Measurements from ENCODE around the gene GCA.

DNA sequence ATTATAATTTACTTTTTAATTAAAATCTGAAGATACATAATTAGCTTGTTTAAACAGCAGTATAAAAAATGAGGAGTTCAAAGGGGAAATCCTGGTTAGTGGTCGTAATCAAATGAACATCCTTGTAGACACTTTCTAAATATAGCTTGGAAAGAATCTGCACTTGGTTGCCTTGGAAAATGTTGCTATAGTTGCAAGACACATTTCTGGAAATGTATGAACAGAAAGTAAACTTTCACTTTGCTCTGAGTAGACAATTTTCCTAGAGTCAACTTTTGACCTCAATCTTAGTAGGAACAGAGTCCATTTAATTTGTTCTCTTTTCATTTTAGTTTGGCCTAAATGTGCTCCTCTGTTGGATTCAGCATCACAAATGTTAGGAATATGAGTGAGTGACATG, 38.3 kb downstream of the GCA start:
- TF ChIP-seq, protein P1, sequence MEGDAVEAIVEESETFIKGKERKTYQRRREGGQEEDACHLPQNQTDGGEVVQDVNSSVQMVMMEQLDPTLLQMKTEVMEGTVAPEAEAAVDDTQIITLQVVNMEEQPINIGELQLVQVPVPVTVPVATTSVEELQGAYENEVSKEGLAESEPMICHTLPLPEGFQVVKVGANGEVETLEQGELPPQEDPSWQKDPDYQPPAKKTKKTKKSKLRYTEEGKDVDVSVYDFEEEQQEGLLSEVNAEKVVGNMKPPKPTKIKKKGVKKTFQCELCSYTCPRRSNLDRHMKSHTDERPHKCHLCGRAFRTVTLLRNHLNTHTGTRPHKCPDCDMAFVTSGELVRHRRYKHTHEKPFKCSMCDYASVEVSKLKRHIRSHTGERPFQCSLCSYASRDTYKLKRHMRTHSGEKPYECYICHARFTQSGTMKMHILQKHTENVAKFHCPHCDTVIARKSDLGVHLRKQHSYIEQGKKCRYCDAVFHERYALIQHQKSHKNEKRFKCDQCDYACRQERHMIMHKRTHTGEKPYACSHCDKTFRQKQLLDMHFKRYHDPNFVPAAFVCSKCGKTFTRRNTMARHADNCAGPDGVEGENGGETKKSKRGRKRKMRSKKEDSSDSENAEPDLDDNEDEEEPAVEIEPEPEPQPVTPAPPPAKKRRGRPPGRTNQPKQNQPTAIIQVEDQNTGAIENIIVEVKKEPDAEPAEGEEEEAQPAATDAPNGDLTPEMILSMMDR (IDR thresholded peaks at IDR 0.05; ENCODE audit: poor library complexity, severe bottlenecking), result no peak
- TF ChIP-seq, protein P2, sequence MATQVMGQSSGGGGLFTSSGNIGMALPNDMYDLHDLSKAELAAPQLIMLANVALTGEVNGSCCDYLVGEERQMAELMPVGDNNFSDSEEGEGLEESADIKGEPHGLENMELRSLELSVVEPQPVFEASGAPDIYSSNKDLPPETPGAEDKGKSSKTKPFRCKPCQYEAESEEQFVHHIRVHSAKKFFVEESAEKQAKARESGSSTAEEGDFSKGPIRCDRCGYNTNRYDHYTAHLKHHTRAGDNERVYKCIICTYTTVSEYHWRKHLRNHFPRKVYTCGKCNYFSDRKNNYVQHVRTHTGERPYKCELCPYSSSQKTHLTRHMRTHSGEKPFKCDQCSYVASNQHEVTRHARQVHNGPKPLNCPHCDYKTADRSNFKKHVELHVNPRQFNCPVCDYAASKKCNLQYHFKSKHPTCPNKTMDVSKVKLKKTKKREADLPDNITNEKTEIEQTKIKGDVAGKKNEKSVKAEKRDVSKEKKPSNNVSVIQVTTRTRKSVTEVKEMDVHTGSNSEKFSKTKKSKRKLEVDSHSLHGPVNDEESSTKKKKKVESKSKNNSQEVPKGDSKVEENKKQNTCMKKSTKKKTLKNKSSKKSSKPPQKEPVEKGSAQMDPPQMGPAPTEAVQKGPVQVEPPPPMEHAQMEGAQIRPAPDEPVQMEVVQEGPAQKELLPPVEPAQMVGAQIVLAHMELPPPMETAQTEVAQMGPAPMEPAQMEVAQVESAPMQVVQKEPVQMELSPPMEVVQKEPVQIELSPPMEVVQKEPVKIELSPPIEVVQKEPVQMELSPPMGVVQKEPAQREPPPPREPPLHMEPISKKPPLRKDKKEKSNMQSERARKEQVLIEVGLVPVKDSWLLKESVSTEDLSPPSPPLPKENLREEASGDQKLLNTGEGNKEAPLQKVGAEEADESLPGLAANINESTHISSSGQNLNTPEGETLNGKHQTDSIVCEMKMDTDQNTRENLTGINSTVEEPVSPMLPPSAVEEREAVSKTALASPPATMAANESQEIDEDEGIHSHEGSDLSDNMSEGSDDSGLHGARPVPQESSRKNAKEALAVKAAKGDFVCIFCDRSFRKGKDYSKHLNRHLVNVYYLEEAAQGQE (IDR thresholded peaks at IDR 0.05; ENCODE audit: borderline replicate concordance), result no peak
- TF ChIP-seq EP300 (conservative IDR thresholded peaks at IDR 0.05; ENCODE audit: poor library complexity, severe bottlenecking) (peak; percentile 27), RAD21 (conservative IDR thresholded peaks at IDR 0.05) (no peak)
